H1 (cell line): ENCODE results near the gene TMEM181. TPM values are rescaled to one million over a fixed set of nuclear protein-coding genes. Genes with fewer than 3 reads are reported as not detected.

ENCODE experiments used
- CBX5 ChIP-seq: fragments of 300-800, 300-1000 bp; sonication (generic); IDR thresholded peaks from 2 replicates; pipeline ENCODE4 v1.7.1; 2016; ENCODE audit warnings: antibody characterized with exemption, low read length, low read depth
- RXRA ChIP-seq: IDR thresholded peaks from 2 replicates; pipeline ENCODE4 v1.6.1; 2011; ENCODE audit warnings: low read depth, mild to moderate bottlenecking, low read length, moderate library complexity; ENCODE audit not compliant: insufficient read depth
- SIX5 ChIP-seq: IDR thresholded peaks from 2 replicates; pipeline ENCODE4 v1.6.1; 2011; ENCODE audit warnings: mild to moderate bottlenecking, low read depth, low read length
- SP4 ChIP-seq: IDR thresholded peaks from 2 replicates; pipeline ENCODE4 v1.6.1; 2012; ENCODE audit warnings: low read length, inconsistent platforms
- YY1 ChIP-seq: IDR thresholded peaks from 2 replicates; pipeline ENCODE4 v1.6.1; 2011; ENCODE audit warnings: low read depth, mild to moderate bottlenecking, low read length
- polyA plus RNA-seq, 7 experiments: library from polyadenylated mRNA; depleted of rRNA in 3 of 7; stranded (reverse) in 5 of 7; unstranded in 2 of 7; fragments of >200 nt in 5 of 7; fragments of 200-250 nt in 2 of 7; gene quantifications; 1 replicate in 5 of 7; 2 replicates in 1 of 7; 4 replicates in 1 of 7; pipeline versions ENCODE4 v1.2.1 to v1.2.3, GENCODE V29; 2011 to 2013; ENCODE audit warnings: missing spikeins in 2 of 7, mixed read lengths in 2 of 7
- total RNA-seq: library from RNA; stranded (reverse); fragmentation: NEBNext Ultra II Directional; extraction: Animal tissue kit (Norgen Biotek cat#: 25700); gene quantifications from 2 replicates; pipeline ENCODE4 v1.2.1, GENCODE V29; 2021

The TMEM181 gene
- total and polyA plus RNA-seq, 2 of the 8 experiments (the other 6 are each of a cell fraction or from before 2014, with no cell fraction given), result 8.6 to 19.0 TPM

DNA sequence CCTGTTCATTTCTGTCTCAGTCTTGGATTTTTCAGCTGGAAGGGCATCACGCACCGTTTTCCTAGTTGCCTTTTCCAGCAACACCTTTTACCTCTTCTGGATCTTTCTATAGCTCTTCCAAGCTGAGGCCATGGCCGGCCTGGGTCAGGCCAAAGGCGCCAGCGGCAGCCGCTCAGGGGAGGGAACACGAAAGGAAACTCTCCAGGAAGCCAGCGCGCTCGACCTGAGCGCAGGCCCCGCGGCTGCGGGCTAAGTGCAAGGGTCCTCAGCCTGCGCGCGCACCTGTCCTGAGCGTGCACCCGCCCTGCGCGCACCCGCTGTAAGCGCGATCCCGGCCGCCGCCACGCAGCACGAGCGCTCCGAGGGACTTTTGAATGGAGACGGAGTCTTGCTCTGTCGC is 43.8 kb upstream of the TMEM181 start (continued):
- no peak for TF ChIP-seq YY1
- TF ChIP-seq SP4, result no peak
- TF ChIP-seq SIX5, result no peak
- no peak for TF ChIP-seq CBX5
- TF ChIP-seq RXRA, result no peak
